Karpas-422 (cell line): ENCODE data around the gene ERCC6L. TPM values are rescaled to one million over a fixed set of nuclear protein-coding genes. Genes with fewer than 3 reads are reported as not detected.

Experiments used
- DNase-seq: peaks from one replicate; pipeline ENCODE4 v3.0.0-alpha.2; 2015
- H2AFZ ChIP-seq: fragments of 200-600 bp; sonication (generic); 2 replicates; pipeline ENCODE4 v1.6.1; 2014; ENCODE audit warnings: antibody characterized with exemption, low read length, mixed read lengths
- H3K27ac ChIP-seq: fragments of 200-600 bp; sonication (generic); 2 replicates; pipeline ENCODE4 v1.5.1; 2014; ENCODE audit warnings: mild to moderate bottlenecking, low read length, moderate library complexity
- H3K27me3 ChIP-seq: fragments of 200-600 bp; sonication (generic); 2 replicates; pipeline ENCODE4 v1.6.1; 2014; ENCODE audit warnings: low read length, mixed read lengths
- H3K36me3 ChIP-seq: fragments of 200-600 bp; sonication (generic); 2 replicates; pipeline ENCODE4 v1.6.1; 2014; ENCODE audit warnings: low read length, mixed read lengths; ENCODE audit not compliant: insufficient read depth
- H3K4me1 ChIP-seq: fragments of 200-600 bp; sonication (generic); 2 replicates; pipeline ENCODE4 v1.6.1; 2014; ENCODE audit warnings: mild to moderate bottlenecking, low read length, mixed read lengths
- H3K4me2 ChIP-seq: fragments of 200-600 bp; sonication (generic); 2 replicates; pipeline ENCODE4 v1.6.1; 2014; ENCODE audit warnings: low read length, low read depth, mild to moderate bottlenecking; ENCODE audit not compliant: poor library complexity, severe bottlenecking
- H3K4me3 ChIP-seq: fragments of 200-600 bp; sonication (generic); 2 replicates; pipeline ENCODE4 v1.5.1; 2014; ENCODE audit warnings: mild to moderate bottlenecking, antibody characterized with exemption, low read length, mixed read lengths
- H3K79me2 ChIP-seq: fragments of 200-600 bp; sonication (generic); 2 replicates; pipeline ENCODE4 v1.6.1; 2014; ENCODE audit warnings: mild to moderate bottlenecking, low read length, mixed read lengths
- H3K9ac ChIP-seq: fragments of 200-600 bp; sonication (generic); 2 replicates; pipeline ENCODE4 v1.6.0; 2014; ENCODE audit warnings: low read length
- H3K9me2 ChIP-seq: fragments of 200-600 bp; sonication (generic), shearing (Covaris generic); replicated peaks from 2 replicates; pipeline ENCODE4 v1.6.0; 2014; ENCODE audit warnings: mild to moderate bottlenecking, low read length, moderate library complexity; ENCODE audit not compliant: insufficient read depth
- H3K9me3 ChIP-seq: fragments of 300-700, 200-600 bp; sonication (generic); 2 replicates; pipeline ENCODE4 v1.6.1; 2014; ENCODE audit warnings: low read length, mixed read lengths
- H4K20me1 ChIP-seq: fragments of 200-600 bp; sonication (generic); 2 replicates; pipeline ENCODE4 v1.6.1; 2014; ENCODE audit warnings: mild to moderate bottlenecking, antibody characterized with exemption, low read length, low read depth; ENCODE audit not compliant: insufficient read depth
- small RNA-seq: library from RNA; depleted of rRNA; stranded (forward); fragments of <200 nt; gene quantifications from one replicate; pipeline ENCODE3, GENCODE V24; 2014
- total RNA-seq: library from RNA; depleted of rRNA; stranded (reverse); fragments of >200 nt; shearing (Covaris generic); gene quantifications from 2 replicates; pipeline ENCODE4 v1.2.3, GENCODE V29; 2014; ENCODE audit warnings: low replicate concordance; rRNA removed

The ERCC6L gene
- total RNA-seq, 1 experiment from 2014 or later: 5.9 TPM

- Histone ChIP-seq H3K9ac (no peak overlapping the region), H4K20me1 (no peaks in the 10 kb centered on the region), H3K4me3 (no peak overlapping the region), H3K9me3 (no peaks in the 10 kb centered on the region), H3K79me2 (no peaks in the 10 kb centered on the region), H3K36me3 (no peaks in the 10 kb centered on the region), H3K27me3 (no peaks in the 10 kb centered on the region), H3K9me2 (no peaks in the 10 kb centered on the region), H3K27ac (no peak overlapping the region), H3K4me1 (no peaks in the 10 kb centered on the region), H2AFZ (no peak overlapping the region), H3K4me2 (no peak overlapping the region)
- DNase-seq: peak; percentile 2
Measured at GRCh38 chrX:72169008-72169728, 69.7 kb downstream of the ERCC6L start.

GRCh38 chrX:72165551-72165950 is 73.3 kb downstream of the ERCC6L start:
- no peaks in the 10 kb centered on the region for H3K4me1 ChIP-seq
- H3K4me3 ChIP-seq: no peak overlapping the region
- no peak overlapping the region for H2AFZ ChIP-seq
- H3K4me2 ChIP-seq: no peak overlapping the region
- H3K79me2 ChIP-seq: no peaks in the 10 kb centered on the region
- no peaks in the 10 kb centered on the region for H3K9me2 ChIP-seq
- H3K27me3 ChIP-seq: no peaks in the 10 kb centered on the region
- no peaks in the 10 kb centered on the region for H3K36me3 ChIP-seq
- H4K20me1 ChIP-seq: no peaks in the 10 kb centered on the region
- no peak for DNase-seq
- H3K9ac ChIP-seq: no peak overlapping the region
- no peaks in the 10 kb centered on the region for H3K9me3 ChIP-seq
- H3K27ac ChIP-seq: no peak overlapping the region

GRCh38 chrX:72159769-72160168 is 79.1 kb downstream of the ERCC6L start:
- H4K20me1 ChIP-seq: no peaks in the 10 kb centered on the region
- no peak overlapping the region for H2AFZ ChIP-seq
- H3K4me1 ChIP-seq: peaks cover 7% of the 10 kb centered on the region
- H3K4me2 ChIP-seq: no peak overlapping the region
- no peaks in the 10 kb centered on the region for H3K9me2 ChIP-seq
- no peaks in the 10 kb centered on the region for H3K9me3 ChIP-seq
- H3K27me3 ChIP-seq: no peaks in the 10 kb centered on the region
- no peaks in the 10 kb centered on the region for H3K79me2 ChIP-seq
- H3K9ac ChIP-seq: no peak overlapping the region
- no peak overlapping the region for H3K4me3 ChIP-seq
- no peaks in the 10 kb centered on the region for H3K36me3 ChIP-seq
- no peak for DNase-seq
- H3K27ac ChIP-seq: no peak overlapping the region

- DNase-seq: no peak
- H3K9me2 ChIP-seq: no peaks in the 10 kb centered on the region
- H2AFZ ChIP-seq: no peak overlapping the region
- H3K27me3 ChIP-seq: no peaks in the 10 kb centered on the region
- no peak overlapping the region for H3K4me3 ChIP-seq
- no peak overlapping the region for H3K27ac ChIP-seq
- H3K36me3 ChIP-seq: no peaks in the 10 kb centered on the region
- H3K4me1 ChIP-seq: peaks cover 7% of the 10 kb centered on the region
- no peak overlapping the region for H3K9ac ChIP-seq
- H3K9me3 ChIP-seq: no peaks in the 10 kb centered on the region
- H4K20me1 ChIP-seq: no peaks in the 10 kb centered on the region
- no peaks in the 10 kb centered on the region for H3K79me2 ChIP-seq
- no peak overlapping the region for H3K4me2 ChIP-seq
Measured at GRCh38 chrX:72158773-72159172, 80.1 kb downstream of the ERCC6L start.

Small RNA genes lying within 50 kb of the gene (small RNA-seq; reads per million reads assigned to genes)
- not detected for gene RF00019

Other genes with a start within 250 kb of the ERCC6L start
- gene RTL5, start 107.1 kb downstream of the ERCC6L start, total RNA-seq: 0.07 TPM in 1 of 2 replicates, not detected in the other
- gene PIN4, start 57.3 kb downstream of the ERCC6L start, total RNA-seq: 10.5 and 28.4 TPM in 2 replicates
- 1,619 and 1,990 TPM in 2 replicates for gene RPS4X, start 38.2 kb upstream of the ERCC6L start, total RNA-seq
- 0.26 TPM in 1 of 2 replicates, not detected in the other for gene CITED1, start 66.9 kb upstream of the ERCC6L start, total RNA-seq